NCI-H128 (cell line): ENCODE measurements around the gene OR3A2.
"Not testable (repeated sequence)": the region's sequence is repeated elsewhere in the genome, so short reads cannot be mapped to it uniquely, and the experiment has no call there.

Source experiments
- DNase-seq: peaks from one replicate; lab custom pipeline; 2025; ENCODE audit not compliant: unreplicated experiment; lab: John Stamatoyannopoulos, UW

OR3A2 gene

DNA sequence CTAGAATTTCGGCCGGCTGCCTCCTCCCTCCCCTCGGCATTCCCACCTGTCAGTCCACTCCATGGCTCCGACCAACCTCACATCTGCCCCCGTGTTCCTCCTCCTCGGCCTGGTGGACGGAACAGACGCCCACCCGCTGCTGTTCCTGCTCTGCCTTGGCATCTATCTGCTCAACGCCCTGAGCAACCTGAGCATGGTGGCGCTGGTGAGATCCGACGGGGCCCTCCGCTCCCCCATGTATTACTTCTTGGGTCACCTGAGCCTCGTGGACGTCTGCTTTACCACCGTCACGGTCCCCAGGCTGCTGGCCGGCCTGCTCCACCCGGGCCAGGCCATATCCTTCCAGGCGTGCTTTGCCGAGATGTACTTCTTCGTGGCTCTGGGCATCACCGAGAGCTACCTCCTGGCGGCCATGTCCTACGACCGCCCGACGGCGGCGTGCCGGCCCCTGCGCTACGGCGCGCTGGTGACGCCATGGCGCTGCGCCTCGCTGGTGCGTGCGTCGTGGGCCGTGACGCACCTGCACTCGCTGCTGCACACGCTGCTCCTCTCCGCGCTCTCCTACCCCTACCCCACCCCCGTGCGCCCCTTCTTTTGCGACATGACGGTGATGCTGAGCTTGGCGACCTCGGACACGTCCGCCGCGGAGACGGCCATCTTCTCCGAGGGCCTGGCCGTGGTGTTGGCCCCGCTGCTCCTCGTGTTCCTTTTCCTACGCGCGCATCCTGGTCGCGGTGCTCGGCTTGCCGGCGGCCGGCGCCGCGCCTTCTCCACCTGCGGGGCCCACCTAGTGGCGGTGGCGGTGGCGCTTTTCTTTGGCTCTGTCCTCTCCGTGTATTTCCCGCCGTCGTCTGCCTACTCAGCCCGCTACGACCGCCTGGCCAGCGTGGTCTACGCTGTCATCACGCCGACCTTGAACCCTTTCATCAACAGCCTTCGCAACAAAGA, at the start of gene OR3A2:
TSS of gene OR3A2 (minus strand) at position 440 of the 948 bp plus-strand sequence.
- no peak for DNase-seq

GRCh38 chr17:3433741-3434140, 47.6 kb upstream of the OR3A2 start, which contains the start of gene OR1E2:
TSS of gene OR1E2 (minus strand) at chr17:3433841. CDS start at chr17:3433841, 0 bp downstream.
- DNase-seq, result no peak

DNA sequence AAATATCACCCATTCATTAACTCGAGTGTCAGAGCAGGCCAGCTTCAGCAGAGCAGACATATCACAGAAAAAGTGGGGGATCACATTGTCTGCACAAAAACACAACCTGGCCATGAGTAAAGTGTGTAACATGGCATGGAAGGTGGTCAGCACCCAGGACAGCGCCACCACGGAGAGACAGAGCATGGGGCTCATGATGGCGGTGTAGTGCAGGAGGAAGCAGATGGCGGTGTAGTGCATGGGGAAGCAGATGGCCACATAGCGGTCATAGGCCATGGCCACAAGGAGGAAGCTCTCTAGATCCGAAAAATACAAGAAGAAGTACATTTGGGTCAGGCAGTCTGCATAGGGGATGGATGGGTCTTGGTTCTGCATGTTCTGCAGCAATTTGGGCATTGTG, 47.1 kb upstream of the OR3A2 start:
- DNase-seq, result not testable (repeated sequence)

- no peak for DNase-seq
These were observed 32.1 kb upstream of the OR3A2 start for GRCh38 chr17:3418222-3418621.

- DNase-seq, result no peak
These were observed 29.5 kb upstream of the OR3A2 start for GRCh38 chr17:3415610-3416009.

- not testable (repeated sequence) for DNase-seq
These were observed 26.1 kb upstream of the OR3A2 start for GRCh38 chr17:3412216-3412615.

DNA sequence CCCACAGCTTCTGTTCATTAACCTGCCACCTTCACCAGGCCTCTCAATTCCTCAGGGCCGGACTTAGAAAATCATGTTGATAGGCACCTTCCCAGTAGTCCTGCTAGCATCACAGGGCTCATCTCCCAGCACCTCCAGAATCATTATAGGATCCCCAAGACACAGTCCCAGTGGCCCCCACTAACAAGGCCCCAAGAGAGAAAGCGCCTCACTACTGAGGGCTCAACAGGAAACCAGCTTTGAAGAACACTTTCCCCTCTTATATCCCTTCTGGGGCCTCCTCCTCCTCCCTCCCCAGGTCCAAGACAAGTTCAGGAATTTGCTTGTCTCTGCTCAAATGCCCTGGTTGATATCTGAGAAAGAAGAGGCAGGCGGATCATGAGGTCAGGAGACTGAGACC, 25.0 kb upstream of the OR3A2 start, which contains the start of gene OR3A3:
TSS of gene OR3A3 (plus strand) at position 301 of the 400 bp plus-strand sequence.
- no peak for DNase-seq

DNA sequence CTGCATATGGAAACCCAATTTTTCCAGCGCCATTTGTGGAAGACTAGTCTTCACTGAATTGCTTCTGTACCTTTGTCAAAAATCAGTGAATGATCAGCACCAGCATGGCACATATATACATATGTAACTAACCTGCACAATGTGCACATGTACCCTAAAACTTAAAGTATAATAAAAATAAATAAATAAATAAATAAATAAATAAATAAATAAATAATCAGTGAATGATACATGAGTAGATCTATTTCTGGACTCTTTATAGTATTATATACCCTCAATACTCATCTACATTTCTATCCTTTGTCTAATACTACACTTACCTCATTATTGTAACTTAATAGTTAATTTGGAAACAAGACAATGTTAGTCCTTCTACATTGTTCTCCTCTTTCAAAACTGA, 17.7 kb upstream of the OR3A2 start:
- DNase-seq, result not testable (repeated sequence)

GRCh38 chr17:3401786-3402185, 15.7 kb upstream of the OR3A2 start:
- DNase-seq, result no peak

- DNase-seq, result no peak
These were observed 13.9 kb upstream of the OR3A2 start for GRCh38 chr17:3400055-3400454.

DNA sequence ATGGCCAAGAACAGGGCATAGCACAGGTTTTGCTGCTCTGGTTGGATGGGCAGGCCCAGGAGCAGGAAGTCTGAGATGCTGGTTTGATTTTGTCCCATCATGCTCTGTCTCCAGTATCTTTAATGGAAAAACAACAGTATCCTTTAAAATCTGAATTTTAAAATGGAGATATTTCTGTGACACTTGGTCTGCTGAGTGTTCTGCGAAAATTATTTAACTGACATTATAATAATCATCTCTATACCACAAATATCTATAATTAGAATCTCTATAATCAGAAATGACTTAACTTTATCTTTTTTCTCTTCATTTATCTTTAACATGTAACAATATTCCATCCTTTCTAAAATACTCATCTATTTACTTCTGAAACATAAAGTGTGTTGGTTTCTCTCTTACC, 12.2 kb upstream of the OR3A2 start, which contains the start of gene OR1E1:
TSS of gene OR1E1 (minus strand) at position 101 of the 400 bp plus-strand sequence. CDS start at position 101, 0 bp downstream.
- no peak for DNase-seq

DNA sequence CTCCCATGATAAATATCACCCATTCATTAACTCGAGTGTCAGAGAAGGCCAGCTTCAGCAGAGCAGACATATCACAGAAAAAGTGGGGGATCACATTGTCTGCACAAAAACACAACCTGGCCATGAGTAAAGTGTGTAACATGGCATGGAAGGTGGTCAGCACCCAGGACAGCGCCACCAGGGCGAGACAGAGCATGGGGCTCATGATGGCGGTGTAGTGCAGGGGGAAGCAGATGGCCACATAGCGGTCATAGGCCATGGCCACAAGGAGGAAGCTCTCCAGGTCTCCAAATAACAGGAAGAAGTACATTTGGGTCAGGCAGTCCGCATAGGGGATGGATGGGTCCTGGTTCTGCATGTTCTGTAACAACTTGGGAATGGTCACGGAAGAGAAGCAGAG, 11.7 kb upstream of the OR3A2 start:
- not testable (repeated sequence) for DNase-seq

DNA sequence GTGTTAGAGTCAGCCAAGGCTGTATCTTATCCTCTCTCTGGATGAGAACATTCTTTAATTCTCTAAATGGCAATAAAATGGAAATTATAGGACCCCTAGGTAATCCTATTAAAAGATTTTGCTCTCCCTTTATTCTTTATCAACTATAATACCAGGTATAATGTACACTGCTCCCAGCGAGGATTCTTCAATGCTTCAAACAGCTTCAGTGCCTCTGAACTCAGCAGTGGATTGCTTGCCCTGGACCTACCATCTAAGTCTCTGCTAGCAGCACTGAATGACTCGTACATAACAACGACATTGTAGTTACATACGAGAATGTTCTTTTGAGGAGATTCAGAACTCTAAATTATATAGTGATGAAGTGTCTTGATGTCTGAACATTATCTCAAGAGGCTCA, 3.7 kb upstream of the OR3A2 start:
- no peak for DNase-seq

- no peak for DNase-seq
These were observed 4.2 kb downstream of the OR3A2 start for GRCh38 chr17:3381957-3382356.

DNA sequence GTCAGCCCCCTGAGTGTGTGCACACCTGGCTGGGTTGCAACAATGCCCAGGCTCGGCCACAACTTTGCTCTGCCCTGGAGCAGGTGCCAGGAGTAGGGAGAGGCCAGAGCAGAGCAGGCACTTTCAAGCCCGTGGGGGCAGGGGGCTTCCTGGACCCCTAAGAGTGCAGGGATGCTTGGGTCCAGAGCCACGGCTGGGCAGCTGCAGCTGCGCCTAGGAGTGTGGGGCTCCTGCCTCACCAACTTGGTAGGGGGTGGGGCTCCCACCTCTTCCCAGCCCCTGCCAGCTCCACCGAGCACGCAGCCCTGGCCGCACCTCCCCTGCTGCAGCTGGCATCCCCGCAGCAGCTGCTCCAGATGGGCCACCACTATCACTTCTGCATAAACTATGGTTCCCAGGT, 7.8 kb downstream of the OR3A2 start:
- no peak for DNase-seq

- not testable (repeated sequence) for DNase-seq
These were observed 14.9 kb downstream of the OR3A2 start for GRCh38 chr17:3371167-3371566.

DNA sequence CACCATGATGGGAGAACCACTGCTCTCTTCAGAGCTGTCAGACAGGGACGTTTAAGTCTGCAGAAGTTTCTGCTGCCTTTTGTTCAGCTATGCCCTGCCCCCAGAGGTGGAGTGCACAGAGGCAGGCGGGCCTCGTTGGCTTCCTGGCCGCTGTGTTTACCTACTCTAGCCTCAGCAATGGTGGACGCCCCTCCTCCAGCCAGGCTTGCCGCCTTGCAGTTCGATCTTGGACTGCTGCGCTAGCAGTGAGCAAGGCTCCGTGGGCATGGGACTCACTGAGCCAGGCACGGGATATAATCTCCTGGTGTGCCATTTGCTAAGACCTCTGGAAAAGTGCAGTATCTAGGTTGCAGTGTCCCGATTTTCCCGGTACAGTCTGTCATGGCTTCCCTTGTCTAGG, 43.3 kb downstream of the OR3A2 start:
- DNase-seq, result not testable (repeated sequence)

- no peak for DNase-seq
These were observed 50.2 kb downstream of the OR3A2 start for GRCh38 chr17:3335876-3336275.

DNA sequence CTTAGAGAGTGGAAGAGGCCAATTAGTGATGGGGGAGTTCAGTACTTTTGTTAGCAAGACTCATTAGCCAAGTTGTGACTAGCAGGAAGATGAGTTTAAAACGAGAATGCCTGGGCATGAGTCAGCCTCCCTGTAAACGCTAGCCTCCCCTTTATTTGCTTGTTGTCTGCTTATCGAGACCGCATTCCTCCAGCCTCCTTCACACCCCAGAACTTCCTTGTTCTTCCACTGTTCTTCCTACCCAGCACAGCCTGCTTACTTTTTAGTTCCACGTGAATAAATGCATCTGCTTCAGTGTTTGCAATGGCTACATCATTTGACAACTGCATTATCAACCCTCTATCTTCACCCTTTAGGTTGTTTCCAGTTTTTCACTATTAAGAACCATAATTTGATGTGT, 67.8 kb downstream of the OR3A2 start:
- DNase-seq, result no peak

DNA sequence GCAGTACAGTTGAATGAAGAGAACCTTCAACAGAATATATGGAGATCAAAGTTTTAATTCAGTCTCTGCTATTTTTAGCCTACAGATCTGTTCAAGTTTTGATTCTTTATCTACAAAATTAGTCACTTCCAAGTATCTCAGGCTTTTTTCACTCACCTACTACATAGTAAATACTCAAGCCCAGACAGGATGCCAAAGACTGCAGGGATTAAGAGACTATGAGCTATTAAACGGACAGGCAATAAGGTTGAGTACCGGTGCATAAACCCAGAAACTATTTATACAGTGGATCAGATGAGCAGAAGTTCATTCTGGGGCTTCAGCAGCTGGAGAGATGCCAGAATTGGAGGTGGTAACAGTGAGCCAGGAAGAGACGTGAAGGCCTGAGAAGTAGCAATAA, 69.3 kb downstream of the OR3A2 start:
- DNase-seq, result no peak

DNA sequence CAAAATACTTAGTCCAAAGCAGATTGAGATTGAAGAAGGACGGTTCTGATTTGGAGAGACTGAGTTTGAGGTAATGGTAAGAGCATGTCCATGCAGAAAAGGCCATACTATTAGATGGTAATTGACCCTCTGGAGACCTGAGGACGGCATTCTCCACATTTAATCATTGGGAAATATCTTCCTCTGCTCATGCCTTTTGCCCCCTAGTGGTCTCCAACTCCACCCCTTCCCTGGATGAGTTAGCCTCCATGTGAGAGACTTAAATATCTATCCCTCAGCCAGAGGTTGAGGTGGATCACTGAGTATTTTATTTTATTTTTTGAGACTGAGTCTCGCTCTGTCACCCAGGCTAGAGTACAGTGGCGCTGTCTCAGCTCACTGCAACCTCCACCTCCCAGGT, 77.5 kb downstream of the OR3A2 start:
- DNase-seq, result no peak

DNA sequence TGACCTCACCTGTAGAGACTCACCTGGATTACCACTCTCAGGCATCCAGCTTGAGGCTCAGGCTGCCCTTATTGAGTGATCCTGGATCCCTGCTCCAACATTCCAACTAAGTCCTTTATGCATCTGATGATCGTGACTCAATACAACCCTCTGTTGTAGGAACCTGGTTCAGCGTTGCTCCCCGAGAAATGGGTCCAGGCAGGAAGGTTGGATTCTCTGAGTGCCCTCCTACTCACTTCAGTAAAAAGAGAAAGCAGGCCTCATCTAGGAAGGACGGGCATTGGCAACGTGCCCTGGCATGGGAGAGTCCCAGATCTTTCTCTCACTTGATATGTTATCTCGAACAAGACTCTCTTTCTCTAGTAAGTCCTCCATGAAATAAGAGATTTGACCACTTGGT, 87.8 kb downstream of the OR3A2 start, which contains the start of gene OR3A1:
TSS of gene OR3A1 (minus strand) at position 101 of the 400 bp plus-strand sequence. CDS start 5,778 bp downstream, outside the sequence.
- DNase-seq, result no peak
